ENCODE data around the gene CLEC2L. TPM values are rescaled to one million over a fixed set of nuclear protein-coding genes. Genes with fewer than 3 reads are reported as not detected.

The CLEC2L gene
- total RNA-seq, 3 donors from 2014 or later (not counting 1 experiment from before 2014, with no cell fraction given): 0.71 TPM; not detected in 2

GRCh38 chr7:139481364-139481763, 42.1 kb upstream of the CLEC2L start:
- WGBS (ENCODE audit: insufficient coverage): 85% methylated on average over 4 of the region's 4 CpGs
- no peak overlapping the region for H3K4me3 ChIP-seq (ENCODE audit: low read length)
- no peak overlapping the region for H3K27ac ChIP-seq (ENCODE audit: low read length)
- ATAC-seq (no peak), DNase-seq (no peak)
- peaks cover 10% of the 10 kb centered on the region for H3K27me3 ChIP-seq (ENCODE audit: control insufficient read depth, insufficient read depth, low read length)
- no peak for TF ChIP-seq CTCF (IDR thresholded peaks at IDR 0.05)
- Mint-ChIP-seq H3K27me3 (ENCODE audit: low read depth in 2 of 2) (peaks cover 14 to 28% of the 10 kb centered on the region in 2 donors), H3K4me3 (no peak overlapping the region), H3K36me3 (no peaks in the 10 kb centered on the region), H3K9me3 (no peaks in the 10 kb centered on the region), H3K27ac (no peak overlapping the region), H3K4me1 (no peaks in the 10 kb centered on the region)
- intact Hi-C loops (cut with micrococcal nuclease): no loop called here
- peaks cover 10% of the 10 kb centered on the region for H3K4me1 ChIP-seq (ENCODE audit: control insufficient read depth, insufficient read depth, low read length)
- no peaks in the 10 kb centered on the region for H3K36me3 ChIP-seq (ENCODE audit: control insufficient read depth, insufficient read depth, low read length)
- H3K9me3 ChIP-seq (ENCODE audit: control insufficient read depth, insufficient read depth, low read length): no peaks in the 10 kb centered on the region

GRCh38 chr7:139482122-139482521, 41.4 kb upstream of the CLEC2L start:
- DNase-seq: no peak
- intact Hi-C loops (cut with micrococcal nuclease): no loop called here
- Mint-ChIP-seq H3K9me3 (no peaks in the 10 kb centered on the region), H3K27me3 (ENCODE audit: low read depth in 2 of 2) (peaks cover 19 to 28% of the 10 kb centered on the region in 2 donors), H3K36me3 (no peaks in the 10 kb centered on the region), H3K4me3 (peak overlapping the region; percentile 17), H3K27ac (no peak overlapping the region), H3K4me1 (no peaks in the 10 kb centered on the region)
- no peaks in the 10 kb centered on the region for H3K36me3 ChIP-seq (ENCODE audit: control insufficient read depth, insufficient read depth, low read length)
- H3K4me1 ChIP-seq (ENCODE audit: control insufficient read depth, insufficient read depth, low read length): peaks cover 10% of the 10 kb centered on the region
- TF ChIP-seq CTCF (IDR thresholded peaks at IDR 0.05): no peak
- no peak for ATAC-seq
- 79% methylated on average over 8 of the region's 8 CpGs for WGBS (ENCODE audit: insufficient coverage)
- H3K27me3 ChIP-seq (ENCODE audit: control insufficient read depth, insufficient read depth, low read length): peaks cover 13% of the 10 kb centered on the region
- no peak overlapping the region for H3K27ac ChIP-seq (ENCODE audit: low read length)
- no peaks in the 10 kb centered on the region for H3K9me3 ChIP-seq (ENCODE audit: control insufficient read depth, insufficient read depth, low read length)
- no peak overlapping the region for H3K4me3 ChIP-seq (ENCODE audit: low read length)

GRCh38 chr7:139482662-139483466, 40.6 kb upstream of the CLEC2L start:
- H3K27ac Mint-ChIP-seq: no peak overlapping the region
- 8% methylated on average over 90 of the region's 90 CpGs for WGBS (ENCODE audit: insufficient coverage)
- TF ChIP-seq CTCF (IDR thresholded peaks at IDR 0.05): no peak
- no peaks in the 10 kb centered on the region for H3K9me3 Mint-ChIP-seq
- Histone ChIP-seq H3K4me3 (ENCODE audit: low read length) (no peak overlapping the region), H3K9me3 (ENCODE audit: control insufficient read depth, insufficient read depth, low read length) (no peaks in the 10 kb centered on the region), H3K36me3 (ENCODE audit: control insufficient read depth, insufficient read depth, low read length) (no peaks in the 10 kb centered on the region), H3K27ac (ENCODE audit: low read length) (no peak overlapping the region), H3K4me1 (ENCODE audit: control insufficient read depth, insufficient read depth, low read length) (peaks cover 10% of the 10 kb centered on the region), H3K27me3 (ENCODE audit: control insufficient read depth, insufficient read depth, low read length) (peaks cover 13% of the 10 kb centered on the region)
- no peaks in the 10 kb centered on the region for H3K36me3 Mint-ChIP-seq
- DNase-seq (no peak), ATAC-seq (peak in 2 of 3 donors; percentile 34 to 42)
- intact Hi-C loops (cut with micrococcal nuclease): no loop called here
- H3K4me1 Mint-ChIP-seq: no peaks in the 10 kb centered on the region
- no peak overlapping the region for H3K4me3 Mint-ChIP-seq
- H3K27me3 Mint-ChIP-seq (ENCODE audit: low read depth in 2 of 2): peaks cover 17 to 24% of the 10 kb centered on the region in 2 donors

Measured in natural killer cell (primary cell).